ENCODE data around the gene SHISA9.

GRCh38 chr16:13081825-13082331, 180.5 kb downstream of the SHISA9 start:
- TF ChIP-seq POLR2A (IDR thresholded peaks at IDR 0.05) (no peak), EP300 (IDR thresholded peaks at IDR 0.05) (no peak), POLR2AphosphoS5 (IDR thresholded peaks at IDR 0.05) (no peak)
- TF ChIP-seq, protein P1, sequence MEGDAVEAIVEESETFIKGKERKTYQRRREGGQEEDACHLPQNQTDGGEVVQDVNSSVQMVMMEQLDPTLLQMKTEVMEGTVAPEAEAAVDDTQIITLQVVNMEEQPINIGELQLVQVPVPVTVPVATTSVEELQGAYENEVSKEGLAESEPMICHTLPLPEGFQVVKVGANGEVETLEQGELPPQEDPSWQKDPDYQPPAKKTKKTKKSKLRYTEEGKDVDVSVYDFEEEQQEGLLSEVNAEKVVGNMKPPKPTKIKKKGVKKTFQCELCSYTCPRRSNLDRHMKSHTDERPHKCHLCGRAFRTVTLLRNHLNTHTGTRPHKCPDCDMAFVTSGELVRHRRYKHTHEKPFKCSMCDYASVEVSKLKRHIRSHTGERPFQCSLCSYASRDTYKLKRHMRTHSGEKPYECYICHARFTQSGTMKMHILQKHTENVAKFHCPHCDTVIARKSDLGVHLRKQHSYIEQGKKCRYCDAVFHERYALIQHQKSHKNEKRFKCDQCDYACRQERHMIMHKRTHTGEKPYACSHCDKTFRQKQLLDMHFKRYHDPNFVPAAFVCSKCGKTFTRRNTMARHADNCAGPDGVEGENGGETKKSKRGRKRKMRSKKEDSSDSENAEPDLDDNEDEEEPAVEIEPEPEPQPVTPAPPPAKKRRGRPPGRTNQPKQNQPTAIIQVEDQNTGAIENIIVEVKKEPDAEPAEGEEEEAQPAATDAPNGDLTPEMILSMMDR (IDR thresholded peaks at IDR 0.05) = no peak
